ENCODE results near the gene GRXCR1.

Gene GRXCR1

DNA sequence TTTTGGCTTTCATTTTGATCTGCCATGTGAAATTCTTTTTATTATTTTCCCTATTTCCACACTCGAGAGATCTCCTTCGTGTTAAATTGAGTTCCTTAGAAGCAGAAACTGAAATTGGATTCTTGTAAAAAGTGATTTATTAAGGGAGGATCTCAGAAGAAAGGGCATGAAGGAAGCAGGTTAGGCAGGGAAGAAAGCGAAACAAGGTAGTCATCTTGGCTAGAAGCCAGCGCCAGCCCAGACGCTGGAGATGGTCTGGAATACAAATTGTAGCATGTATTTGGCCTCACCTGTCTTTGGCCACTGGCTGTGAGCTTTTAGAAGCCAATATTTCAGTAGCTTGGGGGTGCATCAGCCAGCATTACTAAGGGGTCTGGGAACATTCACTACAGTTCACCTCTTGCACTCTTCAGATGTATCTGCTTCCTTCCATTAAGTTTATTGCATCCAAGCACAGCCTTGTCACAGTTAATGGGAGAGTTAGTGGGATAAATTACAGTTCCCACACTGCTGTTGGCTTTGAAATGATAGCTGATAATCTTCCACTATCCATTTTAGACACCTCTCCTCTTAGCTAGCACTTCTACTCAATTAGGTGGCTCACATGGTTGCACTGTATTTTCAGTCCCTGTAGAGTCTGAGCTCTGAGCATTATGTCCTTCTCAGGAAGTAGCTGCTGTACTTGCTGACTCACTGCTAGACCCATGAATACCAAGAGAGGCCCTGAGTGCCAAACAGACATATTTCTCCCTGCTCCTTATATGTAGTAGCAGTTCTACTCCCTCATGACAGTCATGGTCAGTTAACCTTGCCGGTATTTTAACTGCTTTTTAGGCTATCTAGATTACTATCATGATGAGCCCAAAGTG lies 14.6 kb downstream of the GRXCR1 start:
- TF ChIP-seq GATA2 (IDR thresholded peaks at IDR 0.05; ENCODE audit: low read depth, low read length) (no peak), GATA3 (IDR thresholded peaks at IDR 0.05; ENCODE audit: low read depth, low read length) (no peak)

DNA sequence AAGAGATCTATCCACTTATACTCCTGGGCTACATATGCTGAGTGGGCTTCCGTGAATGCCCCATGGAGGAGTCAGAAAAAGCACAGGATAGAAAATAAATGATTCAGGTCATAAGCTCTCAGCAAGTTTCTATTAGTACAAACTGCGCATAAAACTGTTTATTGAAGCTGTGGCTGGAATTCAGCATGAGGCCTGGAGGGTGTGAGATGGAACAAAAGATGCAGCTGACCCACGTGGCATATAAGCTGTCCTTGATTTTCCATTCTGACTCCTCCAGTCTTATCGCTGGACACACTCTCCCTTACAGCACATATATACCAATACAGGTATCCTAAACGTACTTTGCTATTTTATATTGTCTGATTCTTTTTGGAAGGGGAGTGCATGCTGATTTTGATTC lies 17.9 kb downstream of the GRXCR1 start:
- TF ChIP-seq GATA2 (IDR thresholded peaks at IDR 0.05; ENCODE audit: low read depth, low read length), result no peak
- TF ChIP-seq GATA3 (IDR thresholded peaks at IDR 0.05; ENCODE audit: low read depth, low read length), result no peak

DNA sequence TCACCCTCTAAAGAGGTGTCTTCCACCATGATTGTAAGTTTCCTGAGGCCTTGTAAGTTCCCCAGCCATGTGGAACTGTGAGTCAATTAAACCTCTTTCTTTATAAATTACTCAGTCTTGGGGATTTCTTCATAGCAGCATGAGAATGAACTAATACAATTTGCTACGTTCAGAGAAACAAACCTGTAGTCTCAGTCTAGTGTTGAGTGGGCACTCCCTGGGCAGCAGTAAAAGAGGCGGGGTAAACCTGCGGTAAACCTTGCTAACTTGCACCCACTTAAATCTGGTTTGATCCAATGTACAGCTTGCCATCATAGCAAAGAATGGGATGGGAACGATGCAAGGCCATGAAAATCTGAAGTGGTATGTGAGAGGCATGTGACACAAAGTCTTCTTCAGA lies 22.4 kb downstream of the GRXCR1 start:
- TF ChIP-seq GATA2 (IDR thresholded peaks at IDR 0.05; ENCODE audit: low read depth, low read length), result no peak
- no peak for TF ChIP-seq GATA3 (IDR thresholded peaks at IDR 0.05; ENCODE audit: low read depth, low read length)

DNA sequence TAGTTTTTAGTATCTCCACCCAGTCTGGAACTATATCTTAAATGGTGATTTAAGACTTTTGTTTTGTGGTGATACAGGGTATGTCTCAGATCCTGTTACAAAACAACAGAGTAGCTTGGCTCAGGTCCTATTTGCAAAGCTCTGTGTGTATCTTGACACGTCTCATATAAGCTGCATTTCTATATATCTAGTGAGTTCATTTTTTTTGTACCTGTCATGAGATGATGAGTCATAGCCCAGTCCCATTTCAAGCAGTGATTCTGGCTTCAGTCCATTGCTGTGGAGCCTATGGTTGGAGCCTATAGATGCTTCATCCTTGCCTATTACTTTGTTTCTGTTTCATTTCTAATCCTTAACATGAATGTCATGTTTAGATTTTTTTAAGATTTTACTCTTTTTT lies 23.0 kb downstream of the GRXCR1 start:
- no peak for TF ChIP-seq GATA2 (IDR thresholded peaks at IDR 0.05; ENCODE audit: low read depth, low read length)
- TF ChIP-seq GATA3 (IDR thresholded peaks at IDR 0.05; ENCODE audit: low read depth, low read length), result no peak

DNA sequence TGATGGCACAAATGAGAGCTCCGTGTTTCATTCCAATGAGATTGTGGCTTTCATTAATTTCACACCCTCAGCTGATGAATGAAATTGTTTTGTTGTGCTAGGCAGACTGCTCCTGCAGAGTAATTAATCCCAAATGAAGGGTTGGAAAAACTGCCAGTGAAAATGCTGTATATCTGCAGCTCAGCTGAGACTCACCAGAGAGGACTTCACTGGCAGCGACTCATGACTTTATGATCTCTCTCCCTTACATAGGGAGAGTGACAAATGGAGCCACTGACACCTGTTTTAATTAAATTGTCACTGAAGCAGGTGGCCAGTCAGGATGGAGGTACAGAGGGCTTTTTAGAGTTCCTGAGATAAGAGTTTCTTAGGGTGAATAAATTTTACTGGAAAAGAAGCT lies 24.8 kb downstream of the GRXCR1 start:
- TF ChIP-seq GATA2 (IDR thresholded peaks at IDR 0.05; ENCODE audit: low read depth, low read length) (no peak), GATA3 (IDR thresholded peaks at IDR 0.05; ENCODE audit: low read depth, low read length) (no peak)

DNA sequence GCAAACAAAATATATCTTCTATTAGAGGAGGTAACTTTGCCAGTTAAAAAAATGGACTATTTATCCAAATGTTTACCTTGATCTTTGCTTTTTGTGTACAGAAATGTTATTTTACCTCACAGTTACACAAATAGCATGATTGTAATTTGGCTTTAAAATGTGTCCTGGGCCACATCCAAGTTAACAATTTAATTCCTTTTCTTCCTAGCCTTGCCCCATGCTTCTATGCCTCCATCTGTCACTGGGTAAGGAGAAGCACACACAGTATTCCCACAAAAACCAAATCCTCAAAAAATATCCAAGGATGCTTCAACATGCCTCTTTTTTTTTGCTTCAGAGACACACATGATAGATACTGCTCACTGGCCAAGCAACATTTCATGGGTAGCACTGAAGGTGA lies 30.9 kb downstream of the GRXCR1 start:
- TF ChIP-seq GATA2 (IDR thresholded peaks at IDR 0.05; ENCODE audit: low read depth, low read length) (no peak), GATA3 (IDR thresholded peaks at IDR 0.05; ENCODE audit: low read depth, low read length) (no peak)

DNA sequence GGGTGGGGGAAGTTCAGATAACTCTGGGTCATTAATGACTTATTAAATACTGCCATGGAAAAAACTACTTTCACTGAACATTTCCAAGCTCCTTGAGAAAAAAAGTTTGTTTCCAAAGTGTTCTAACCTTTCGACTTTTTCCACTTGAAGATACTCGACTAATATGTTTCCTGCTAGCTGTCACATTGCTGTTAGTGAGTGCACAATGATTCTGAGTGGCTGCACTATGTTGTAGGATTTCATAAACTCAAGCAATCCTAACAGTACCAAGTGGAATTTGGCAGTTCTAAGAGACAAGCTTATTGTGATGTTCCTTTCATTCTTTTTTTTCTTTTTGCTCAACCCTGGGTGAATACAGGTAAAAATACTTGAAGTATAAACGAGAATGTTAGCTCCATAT lies 33.4 kb downstream of the GRXCR1 start:
- TF ChIP-seq GATA2 (IDR thresholded peaks at IDR 0.05; ENCODE audit: low read depth, low read length) (no peak), GATA3 (IDR thresholded peaks at IDR 0.05; ENCODE audit: low read depth, low read length) (no peak)

DNA sequence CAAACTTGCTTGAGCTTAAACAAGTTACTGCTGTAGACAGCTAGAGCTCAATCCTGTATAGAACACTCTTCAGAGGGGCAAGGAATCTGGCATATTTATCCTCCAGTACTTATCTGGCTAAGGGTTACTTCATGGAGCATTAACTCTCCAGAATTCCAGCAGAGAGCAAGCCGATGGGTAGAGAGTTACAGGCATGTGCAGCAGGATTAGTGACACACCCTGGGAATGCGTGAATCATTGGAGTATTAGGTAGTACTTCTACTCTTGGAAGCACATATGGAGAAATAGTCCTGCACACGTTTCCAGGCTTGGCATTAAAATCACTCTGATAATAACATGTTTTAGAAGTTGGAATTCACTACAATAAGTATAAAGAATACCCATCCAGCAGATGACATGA lies 35.4 kb downstream of the GRXCR1 start:
- TF ChIP-seq GATA2 (IDR thresholded peaks at IDR 0.05; ENCODE audit: low read depth, low read length) (no peak), GATA3 (IDR thresholded peaks at IDR 0.05; ENCODE audit: low read depth, low read length) (no peak)

DNA sequence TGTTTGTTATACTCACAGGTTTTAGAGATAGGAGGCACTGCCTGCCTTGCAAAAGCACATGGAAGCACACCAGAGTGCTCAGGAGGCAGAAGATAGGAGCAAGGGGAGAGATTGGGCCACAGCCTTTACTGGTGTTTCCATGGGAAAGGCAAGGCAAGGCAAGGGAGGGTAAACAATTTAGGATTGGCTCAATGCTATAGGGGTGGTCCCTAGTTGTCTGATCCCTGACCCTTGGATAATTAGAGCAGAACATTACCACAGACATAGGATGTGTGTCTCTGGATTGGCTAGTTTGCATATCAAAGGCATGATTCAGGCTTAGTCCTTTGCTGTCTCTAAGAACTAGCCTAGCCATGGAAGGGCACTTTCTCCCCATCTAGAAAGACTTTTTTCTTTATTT lies 36.1 kb downstream of the GRXCR1 start:
- TF ChIP-seq GATA3 (IDR thresholded peaks at IDR 0.05; ENCODE audit: low read depth, low read length) (no peak), GATA2 (IDR thresholded peaks at IDR 0.05; ENCODE audit: low read depth, low read length) (no peak)

DNA sequence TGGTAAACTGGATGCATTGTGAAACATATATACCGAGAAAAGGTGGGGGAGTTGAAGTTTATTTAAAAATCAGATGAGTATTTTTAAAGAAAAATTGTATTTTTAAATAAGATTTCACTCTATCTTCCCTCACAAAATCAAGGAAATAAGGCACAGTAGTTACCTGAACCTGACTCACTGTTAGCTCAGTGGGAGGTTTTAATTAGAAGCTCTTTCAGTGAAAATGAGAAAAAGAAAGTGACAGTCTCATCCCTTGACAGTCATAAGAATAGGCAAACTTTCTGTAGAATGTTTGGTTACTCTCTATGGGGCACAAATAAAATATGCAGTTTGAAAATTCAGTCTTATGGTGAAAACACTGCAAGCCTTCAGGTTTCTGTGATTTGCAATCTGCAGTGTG lies 49.7 kb downstream of the GRXCR1 start:
- TF ChIP-seq GATA2 (IDR thresholded peaks at IDR 0.05; ENCODE audit: low read depth, low read length) (no peak), GATA3 (IDR thresholded peaks at IDR 0.05; ENCODE audit: low read depth, low read length) (no peak)

DNA sequence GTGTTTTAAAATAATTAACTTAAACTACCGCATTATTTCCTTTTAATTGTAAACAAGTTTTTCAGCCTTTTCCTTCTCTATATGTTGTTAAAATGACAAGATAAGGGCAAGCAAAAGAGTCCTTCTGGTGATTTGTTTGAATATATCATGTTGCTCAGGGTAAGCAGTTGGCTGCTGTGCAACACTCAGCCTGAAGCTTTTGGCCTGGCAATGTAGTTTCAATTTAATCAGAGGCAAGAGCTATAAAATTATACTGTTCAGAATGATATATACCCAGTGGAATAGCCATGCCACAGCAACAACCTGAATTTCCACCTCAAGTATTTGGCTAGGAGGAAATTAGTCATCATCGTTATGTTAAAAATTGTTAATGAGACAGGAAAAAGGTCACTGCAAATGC lies 53.4 kb downstream of the GRXCR1 start:
- TF ChIP-seq GATA3 (IDR thresholded peaks at IDR 0.05; ENCODE audit: low read depth, low read length) (no peak), GATA2 (IDR thresholded peaks at IDR 0.05; ENCODE audit: low read depth, low read length) (no peak)

DNA sequence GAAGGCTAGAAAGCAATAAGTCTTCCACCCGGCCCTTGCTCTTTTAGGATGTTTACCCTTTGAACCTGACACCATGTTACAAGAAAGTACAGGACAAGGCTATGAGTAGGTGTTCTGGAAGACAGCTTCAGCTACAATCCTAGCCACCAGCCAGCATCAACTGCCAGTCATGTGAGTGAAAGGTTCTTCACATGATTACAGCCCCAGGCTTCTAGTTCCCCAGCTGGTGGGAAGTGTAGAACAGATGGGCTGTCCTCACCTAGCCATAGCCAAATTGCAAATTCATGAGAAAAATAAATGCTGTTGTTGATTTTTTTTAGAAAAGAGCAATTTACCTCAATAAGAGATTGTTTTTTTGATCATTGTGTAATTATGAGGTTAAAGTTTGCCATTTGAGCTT lies 60.8 kb downstream of the GRXCR1 start:
- TF ChIP-seq GATA2 (IDR thresholded peaks at IDR 0.05; ENCODE audit: low read depth, low read length) (no peak), GATA3 (IDR thresholded peaks at IDR 0.05; ENCODE audit: low read depth, low read length) (no peak)

DNA sequence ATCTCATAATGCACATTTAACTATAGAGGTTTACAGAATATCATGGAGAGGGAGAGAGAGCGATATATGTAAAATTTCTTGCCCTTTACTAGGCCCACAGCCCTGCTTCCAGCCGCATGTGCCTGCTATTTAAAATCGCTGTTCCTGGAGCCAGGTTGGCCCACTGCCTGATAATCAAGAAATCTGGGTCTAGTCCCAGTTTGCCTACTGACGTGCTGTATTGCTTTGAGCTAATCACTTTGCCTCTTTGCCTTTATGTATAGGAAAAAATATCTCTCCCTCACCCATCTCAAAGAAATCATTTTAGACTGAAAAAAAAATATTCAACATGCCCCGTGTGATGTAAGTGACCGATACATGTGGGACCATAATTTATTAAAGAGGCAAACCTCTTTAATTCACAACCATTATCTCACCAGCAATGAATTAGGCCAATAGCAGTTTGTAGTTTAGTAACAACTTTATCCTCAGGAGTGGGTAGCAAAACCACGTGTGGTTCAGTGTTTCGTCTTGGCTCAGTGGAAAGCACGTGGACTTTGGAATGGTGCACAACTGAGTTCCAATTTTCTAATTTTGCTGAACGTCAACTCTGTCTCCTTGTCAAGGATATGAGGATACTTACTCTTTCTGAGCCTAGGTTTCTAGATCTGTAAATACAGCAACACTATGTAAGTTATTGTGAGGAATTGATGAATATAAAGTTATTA lies 62.6 kb downstream of the GRXCR1 start:
- no peak; the same call in 1 of the 2 replicates for TF ChIP-seq GATA2 (IDR thresholded peaks at IDR 0.05; ENCODE audit: low read depth, low read length)
- no peak for TF ChIP-seq GATA3 (IDR thresholded peaks at IDR 0.05; ENCODE audit: low read depth, low read length)

DNA sequence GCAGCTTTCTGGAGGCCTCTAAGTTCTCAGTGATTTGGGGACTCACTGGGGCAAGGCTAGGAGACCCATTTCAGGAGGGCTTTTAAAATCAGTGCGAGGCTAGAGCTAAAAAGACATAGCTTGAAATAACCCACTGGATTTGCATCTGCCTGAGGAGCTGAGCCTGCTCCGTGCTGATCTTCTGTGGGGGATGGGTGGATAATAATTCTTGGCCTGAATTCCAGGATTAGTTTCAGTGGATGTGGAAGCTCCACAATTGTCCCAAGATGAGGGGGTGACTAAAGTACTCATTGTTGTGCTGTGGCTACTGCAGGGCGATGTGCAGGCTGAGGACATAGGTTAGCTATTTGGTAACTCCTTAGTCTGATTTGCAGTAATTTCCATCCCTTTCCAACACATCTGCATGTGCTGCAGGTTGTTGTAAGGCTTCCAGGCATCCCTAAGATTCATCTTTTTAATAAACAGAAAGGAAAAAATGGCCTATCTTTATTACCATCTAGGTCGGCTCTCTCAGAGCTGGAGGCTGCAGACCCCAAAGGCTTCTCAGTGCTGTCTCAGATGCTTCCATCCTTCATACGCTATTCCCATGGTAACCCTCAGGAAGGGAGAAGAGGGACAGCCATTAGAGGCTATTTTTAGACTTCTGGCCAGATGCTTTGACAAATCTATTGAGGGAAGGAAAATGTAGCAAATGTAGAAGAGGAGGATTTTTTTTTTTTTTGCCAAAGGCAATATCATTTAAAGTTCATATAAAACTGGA lies 63.4 kb downstream of the GRXCR1 start:
- TF ChIP-seq GATA3 (IDR thresholded peaks at IDR 0.05; ENCODE audit: low read depth, low read length) (no peak), GATA2 (IDR thresholded peaks at IDR 0.05; ENCODE audit: low read depth, low read length) (peak; percentile 55)

All from SH-SY5Y (cell line).